H1 (cell line): ENCODE results near the gene DYNC2I2. TPM values are rescaled to one million over a fixed set of nuclear protein-coding genes. Genes with fewer than 3 reads are reported as not detected.

Experiments used
- CTCF ChIA-PET: fragments of 300-600 bp; sonication (Branson Sonifier 250); formaldehyde crosslinking; loops from one replicate; lab custom pipeline; 2021; ENCODE audit not compliant: partially characterized antibody; lab: Charles Lee
- POLR2A ChIA-PET: fragments of 300-600 bp; sonication (Branson Sonifier 250); formaldehyde crosslinking; loops from one replicate; lab custom pipeline; 2021; ENCODE audit warnings: inconsistent platforms; ENCODE audit not compliant: partially characterized antibody; lab: Charles Lee
- DNase-seq, 2 experiments: peaks; one replicate each; pipeline versions ENCODE4 v3.0.0 to v3.0.0-alpha.2; 2010 to 2022; ENCODE audit warnings: low spot score in 2 of 2, low read depth in 1 of 2, mixed read lengths in 1 of 2
- FAIRE-seq: peaks from 2 replicates; lab custom pipeline; 2011; peaks lifted over from hg19 to GRCh38; lab: Jason Lieb, UNC
- H2AFZ ChIP-seq: 2 replicates; pipeline ENCODE4 v1.8.1; 2012; ENCODE audit warnings: low read length, inconsistent platforms
- H2AK5ac ChIP-seq: 2 replicates; pipeline ENCODE4 v1.6.1; 2013; ENCODE audit warnings: low read depth, low read length
- H2BK120ac ChIP-seq: replicated peaks from 2 replicates; pipeline ENCODE3; 2013; ENCODE audit warnings: low read depth, low read length, inconsistent platforms
- H2BK12ac ChIP-seq: 2 replicates; pipeline ENCODE4 v1.6.1; 2013; ENCODE audit warnings: low read depth, low read length
- H2BK15ac ChIP-seq: 2 replicates; pipeline ENCODE4 v1.6.1; 2013; ENCODE audit warnings: low read length
- H2BK20ac ChIP-seq: 2 replicates; pipeline ENCODE4 v1.6.1; 2013; ENCODE audit warnings: low read length
- H2BK5ac ChIP-seq: 2 replicates; pipeline ENCODE4 v1.6.1; 2013; ENCODE audit warnings: low read depth, low read length
- H3K14ac ChIP-seq: 2 replicates; pipeline ENCODE4 v1.6.1; 2013; ENCODE audit warnings: inconsistent platforms; ENCODE audit not compliant: insufficient read length
- H3K18ac ChIP-seq: 2 replicates; pipeline ENCODE4 v1.6.1; 2013; ENCODE audit warnings: low read length; ENCODE audit errors: extremely low read depth
- H3K23ac ChIP-seq: 2 replicates; pipeline ENCODE4 v1.6.1; 2013; ENCODE audit warnings: inconsistent platforms; ENCODE audit not compliant: insufficient read length
- H3K23me2 ChIP-seq: 2 replicates; pipeline ENCODE4 v1.6.1; 2013; ENCODE audit warnings: low read depth, low read length
- H3K27ac ChIP-seq: 2 replicates; pipeline ENCODE4 v1.6.1; 2011; ENCODE audit warnings: low read depth, low read length, inconsistent platforms
- H3K27me3 ChIP-seq, 4 experiments: replicated peaks in 1 of 4; 1 replicate in 1 of 4; 2 replicates in 3 of 4; pipeline versions ENCODE4 v1.6.1 to v1.8.1; 2011 to 2013; ENCODE audit warnings: low read length in 3 of 4, mild to moderate bottlenecking in 3 of 4, inconsistent platforms in 2 of 4, mixed read lengths in 2 of 4, moderate library complexity in 1 of 4; ENCODE audit not compliant: control insufficient read depth in 3 of 4, insufficient read depth in 3 of 4; ENCODE audit errors: extremely low read depth in 1 of 4
- H3K36me3 ChIP-seq, 4 experiments: 2 replicates each; pipeline versions ENCODE4 v1.6.1 to v1.8.1; 2011 to 2013; ENCODE audit warnings: mild to moderate bottlenecking in 4 of 4, low read length in 3 of 4, moderate library complexity in 2 of 4, control low read depth in 1 of 4, inconsistent platforms in 1 of 4; ENCODE audit not compliant: insufficient read depth in 4 of 4, control insufficient read depth in 2 of 4
- H3K4ac ChIP-seq: replicated peaks from 2 replicates; pipeline ENCODE3; 2013; ENCODE audit warnings: low read length, low read depth, mixed read lengths, inconsistent platforms; ENCODE audit not compliant: insufficient read length
- H3K4me1 ChIP-seq, 4 experiments: replicated peaks in 1 of 4; 1 replicate in 1 of 4; 2 replicates in 3 of 4; pipeline versions ENCODE4 v1.6.1 to v1.8.1; 2011 to 2013; ENCODE audit warnings: low read length in 3 of 4, inconsistent platforms in 2 of 4, mixed read lengths in 1 of 4; ENCODE audit not compliant: insufficient read depth in 4 of 4, control insufficient read depth in 3 of 4
- H3K4me2 ChIP-seq, 2 experiments: 2 replicates each; pipeline versions ENCODE4 v1.6.1 to v1.8.1; 2011 to 2013; ENCODE audit warnings: low read depth in 2 of 2, low read length in 2 of 2, control low read depth in 1 of 2, inconsistent platforms in 1 of 2, mild to moderate bottlenecking in 1 of 2; ENCODE audit not compliant: insufficient read depth in 1 of 2
- H3K4me3 ChIP-seq, 4 experiments: fragments of 200-600, 300-600 bp in 1 of 4; sonication (generic), shearing (Covaris generic), sonication (Bioruptor Twin) in 1 of 4; 2 replicates each; pipeline versions ENCODE4 v1.5.1 to v1.8.1; 2011 to 2016; ENCODE audit warnings: low read length in 4 of 4, low read depth in 3 of 4, control low read depth in 2 of 4, inconsistent platforms in 2 of 4, mild to moderate bottlenecking in 2 of 4, mixed read lengths in 1 of 4, moderate library complexity in 1 of 4; ENCODE audit not compliant: insufficient read depth in 2 of 4; ENCODE audit errors: extremely low read depth in 1 of 4
- H3K56ac ChIP-seq: replicated peaks from 2 replicates; pipeline ENCODE3; 2013; ENCODE audit warnings: low read depth, mild to moderate bottlenecking, mixed read lengths, low read length, inconsistent platforms; ENCODE audit not compliant: insufficient read length
- H3K79me1 ChIP-seq: 2 replicates; pipeline ENCODE4 v1.6.1; 2013; ENCODE audit warnings: low read depth, low read length, control low read depth
- H3K79me2 ChIP-seq, 2 experiments: 2 replicates each; pipeline versions ENCODE4 v1.6.1 to v1.8.1; 2012 to 2013; ENCODE audit warnings: low read length in 2 of 2, mild to moderate bottlenecking in 2 of 2, inconsistent platforms in 1 of 2; ENCODE audit not compliant: insufficient read depth in 2 of 2, control insufficient read depth in 1 of 2
- H3K9ac ChIP-seq, 4 experiments: replicated peaks in 1 of 4; 1 replicate in 1 of 4; 2 replicates in 3 of 4; pipeline versions ENCODE4 v1.6.1 to v1.8.1; 2011 to 2013; ENCODE audit warnings: low read depth in 3 of 4, low read length in 3 of 4, control low read depth in 2 of 4, mild to moderate bottlenecking in 2 of 4, moderate library complexity in 2 of 4, inconsistent platforms in 1 of 4; ENCODE audit errors: extremely low read depth in 1 of 4
- H3K9me3 ChIP-seq, 2 experiments: 2 replicates each; pipeline versions ENCODE4 v1.6.1 to v1.8.1; 2012 to 2013; ENCODE audit warnings: mild to moderate bottlenecking in 2 of 2, moderate library complexity in 2 of 2, control low read depth in 1 of 2, inconsistent platforms in 1 of 2, low read depth in 1 of 2, low read length in 1 of 2, mixed read lengths in 1 of 2; ENCODE audit not compliant: insufficient read depth in 2 of 2
- H4K20me1 ChIP-seq, 2 experiments: replicated peaks in 1 of 2; 2 replicates each; pipeline versions ENCODE3 to v1.8.1; 2011 to 2013; ENCODE audit warnings: inconsistent platforms in 2 of 2, low read length in 2 of 2, mild to moderate bottlenecking in 1 of 2; ENCODE audit not compliant: insufficient read depth in 2 of 2, control insufficient read depth in 1 of 2
- H4K5ac ChIP-seq: 2 replicates; pipeline ENCODE4 v1.6.1; 2013; ENCODE audit warnings: low read length, low read depth, mixed read lengths, inconsistent platforms; ENCODE audit not compliant: insufficient read length
- H4K8ac ChIP-seq: 2 replicates; pipeline ENCODE4 v1.8.0; 2013; ENCODE audit warnings: mild to moderate bottlenecking, moderate library complexity, low read length, inconsistent platforms; ENCODE audit not compliant: insufficient read depth; ENCODE audit errors: extremely low read depth
- H4K91ac ChIP-seq: replicated peaks from 2 replicates; pipeline ENCODE3; 2013; ENCODE audit warnings: low read length, mixed read lengths, inconsistent platforms; ENCODE audit not compliant: insufficient read length
- BACH1 ChIP-seq: IDR thresholded peaks from 2 replicates; pipeline ENCODE4 v1.6.1; 2012; ENCODE audit warnings: low read length, improper control_type of control experiment
- KDM5A ChIP-seq: fragments of 200-600 bp; IDR thresholded peaks from 2 replicates; pipeline ENCODE4 v1.7.1; 2012; ENCODE audit warnings: mild to moderate bottlenecking, low read length, inconsistent platforms, mixed read lengths
- PHF8 ChIP-seq: fragments of 200-600 bp; sonication (generic); conservative IDR thresholded peaks from 2 replicates; pipeline ENCODE4 v1.7.1; 2012; ENCODE audit warnings: low read depth, mild to moderate bottlenecking, inconsistent platforms, low read length, moderate library complexity
- POLR2A ChIP-seq, 2 experiments: IDR thresholded peaks; 1 replicate in 1 of 2; 2 replicates in 1 of 2; pipeline ENCODE4 v1.6.1; 2011; ENCODE audit warnings: low read depth in 2 of 2, low read length in 2 of 2, mild to moderate bottlenecking in 2 of 2; ENCODE audit errors: control extremely low read depth in 1 of 2
- SIN3A ChIP-seq, 2 experiments: IDR thresholded peaks in 1 of 2; conservative IDR thresholded peaks in 1 of 2; 2 replicates each; pipeline ENCODE4 v1.6.1; 2011 to 2012; ENCODE audit warnings: low read length in 2 of 2, improper control_type of control experiment in 1 of 2, low read depth in 1 of 2, mild to moderate bottlenecking in 1 of 2
- SIRT6 ChIP-seq: IDR thresholded peaks from one replicate; pipeline ENCODE4 v1.7.1; 2012; ENCODE audit warnings: low read length, inconsistent platforms
- SRF ChIP-seq: IDR thresholded peaks from 2 replicates; pipeline ENCODE4 v1.6.1; 2011; ENCODE audit warnings: mild to moderate bottlenecking, low read depth, low read length, moderate library complexity
- TAF7 ChIP-seq: optimal IDR thresholded peaks from 2 replicates; pipeline ENCODE3; 2011; ENCODE audit warnings: low read depth, mild to moderate bottlenecking, inconsistent platforms, low read length, moderate library complexity, borderline replicate concordance
- YY1 ChIP-seq: IDR thresholded peaks from 2 replicates; pipeline ENCODE4 v1.6.1; 2011; ENCODE audit warnings: low read depth, mild to moderate bottlenecking, low read length
- WGBS, 2 experiments: shearing (Covaris generic) in 1 of 2; methylation state at CpG; one replicate each; pipeline versions ENCODE4 v1.1.6 to v1.1.7; 2013 to 2015; ENCODE audit warnings: low lambda C conversion rate in 2 of 2, mixed read lengths in 2 of 2, inconsistent platforms in 1 of 2, low coverage in 1 of 2, missing lambda C conversion rate in 1 of 2; ENCODE audit not compliant: insufficient replicate concordance in 2 of 2, insufficient coverage in 1 of 2, insufficient read length in 1 of 2; ENCODE audit errors: extremely low coverage in 1 of 2, missing lambda C conversion rate in 1 of 2; 5-methylcytosine and 5-hydroxymethylcytosine counted together
- polyA plus RNA-seq, 7 experiments: library from polyadenylated mRNA; depleted of rRNA in 3 of 7; stranded (reverse) in 5 of 7; unstranded in 2 of 7; fragments of >200 nt in 5 of 7; fragments of 200-250 nt in 2 of 7; gene quantifications; 1 replicate in 5 of 7; 2 replicates in 1 of 7; 4 replicates in 1 of 7; pipeline versions ENCODE4 v1.2.1 to v1.2.3, GENCODE V29; 2011 to 2013; ENCODE audit warnings: missing spikeins in 2 of 7, mixed read lengths in 2 of 7
- total RNA-seq: library from RNA; stranded (reverse); fragmentation: NEBNext Ultra II Directional; extraction: Animal tissue kit (Norgen Biotek cat#: 25700); gene quantifications from 2 replicates; pipeline ENCODE4 v1.2.1, GENCODE V29; 2021
- TF ChIP-seq, protein P1 (sequence below), 3 experiments: IDR thresholded peaks; 1 replicate in 2 of 3; 2 replicates in 1 of 3; pipeline versions ENCODE4 v1.5.1 to v1.6.1; 2011; ENCODE audit warnings: low read length in 3 of 3, mild to moderate bottlenecking in 3 of 3, inconsistent platforms in 2 of 3, low read depth in 1 of 3, moderate library complexity in 1 of 3; ENCODE audit not compliant: insufficient read depth in 1 of 3; ENCODE audit errors: control extremely low read depth in 1 of 3

DYNC2I2 gene
- total and polyA plus RNA-seq, 2 of the 8 experiments (the other 6 are each of a cell fraction or from before 2014, with no cell fraction given), result 58.0 to 78.5 TPM

DNA sequence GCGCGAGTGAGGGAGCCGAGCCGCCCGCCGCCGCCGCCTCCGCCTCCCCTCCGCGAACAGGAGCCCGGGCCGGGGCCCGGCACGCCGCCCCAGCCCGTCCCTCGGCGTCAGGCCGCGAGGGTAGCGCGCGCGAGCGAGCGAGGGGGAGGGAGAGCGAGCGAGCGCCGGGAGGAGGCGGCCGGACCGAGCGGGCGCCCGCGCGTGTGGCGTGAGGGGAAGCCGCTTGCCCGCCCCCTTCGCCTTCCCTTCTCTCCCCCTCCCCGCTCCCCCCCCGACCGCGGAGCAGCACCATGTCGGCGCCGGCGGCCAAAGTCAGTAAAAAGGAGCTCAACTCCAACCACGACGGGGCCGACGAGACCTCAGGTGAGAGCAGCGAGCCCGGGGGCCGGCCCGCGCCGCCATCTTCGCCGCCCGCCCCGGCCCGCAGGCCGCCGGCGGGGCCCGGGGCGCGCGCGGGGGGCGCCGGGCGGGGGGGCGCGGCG is 32.7 kb upstream of the DYNC2I2 start:
- Histone ChIP-seq H2BK120ac (no peak overlapping the region), H4K8ac (peak overlapping the region; percentile 77; the same call in 1 of the 2 replicates), H2BK20ac (no peak overlapping the region), H2AFZ (no peak overlapping the region), H2BK12ac (no peak overlapping the region), H3K9me3 (no peaks in the 10 kb centered on the region), H3K18ac (no peak overlapping the region; the same call in 1 of the 2 replicates), H3K23ac (no peak overlapping the region), H3K4me2 (no peak overlapping the region; a peak in 1 of 4 replicates), H3K4me3 (peak overlapping the region; percentile 30 to 90 (median 48)), H4K91ac (no peak overlapping the region), H2BK15ac (no peak overlapping the region), H3K27ac (peak overlapping the region; percentile 86; the same call in 1 of the 2 replicates), H3K14ac (no peak overlapping the region), H3K56ac (no peak overlapping the region), H3K79me2 (peaks cover 40 to 75% of the 10 kb centered on the region in 2 experiments), H3K27me3 (no peaks in the 10 kb centered on the region), H2AK5ac (no peak overlapping the region), H3K79me1 (peaks cover 8% of the 10 kb centered on the region; the same call in 1 of the 2 replicates), H3K36me3 (peaks cover 18 to 60% (median 31%) of the 10 kb centered on the region in 4 experiments), H3K4me1 (peaks cover 6 to 15% (median 8%) of the 10 kb centered on the region in 4 experiments; a peak in 6 of 7 replicates), H3K23me2 (peaks cover 24% of the 10 kb centered on the region), H2BK5ac (peak overlapping the region; percentile 75; the same call in 1 of the 2 replicates), H3K9ac (peak overlapping the region; percentile 73 to 99 (median 78)), H3K4ac (no peak overlapping the region), H4K5ac (peak overlapping the region; percentile 58), H4K20me1 (peaks cover 31 to 36% of the 10 kb centered on the region in 2 experiments)
- ChIA-PET CTCF (interaction anchor here (1.8 kb wide), 2 partner anchors 16 to 55 kb away, joined by 4 to 5 read pairs; no protein-coding TSS in a partner anchor), POLR2A (interaction anchor here (0.9 to 46.1 kb wide), 11 partner anchors 6 to 392 kb away, joined by 3 to 1197 read pairs (median 6); partner anchors contain the start of genes DOLPP1, DYNC2I2, PKN3 and SET)
- DNase-seq (no peak), FAIRE-seq (no peak)
- WGBS, 2 experiments, result no CpG with 5 or more reads among the region's 80 CpGs
- peak; percentile 65 for TF ChIP-seq PHF8
- peak in 1 of 2 experiments; percentile 32; a peak in 1 of 4 replicates for TF ChIP-seq SIN3A (conservative IDR thresholded peaks at IDR 0.05 in 1 of 2, IDR thresholded peaks at IDR 0.05 in 1 of 2; ENCODE audit: low read depth in 1 of 2, low read length in 2 of 2)
- TF ChIP-seq TAF7, result peak; percentile 44
- TF ChIP-seq POLR2A (IDR thresholded peaks at IDR 0.05; ENCODE audit: control extremely low read depth in 1 of 2, low read depth in 2 of 2, low read length in 2 of 2), result peak in 1 of 2 experiments; percentile 57; a peak in 1 of 3 replicates
- TF ChIP-seq BACH1, result no peak
- TF ChIP-seq, protein P1, sequence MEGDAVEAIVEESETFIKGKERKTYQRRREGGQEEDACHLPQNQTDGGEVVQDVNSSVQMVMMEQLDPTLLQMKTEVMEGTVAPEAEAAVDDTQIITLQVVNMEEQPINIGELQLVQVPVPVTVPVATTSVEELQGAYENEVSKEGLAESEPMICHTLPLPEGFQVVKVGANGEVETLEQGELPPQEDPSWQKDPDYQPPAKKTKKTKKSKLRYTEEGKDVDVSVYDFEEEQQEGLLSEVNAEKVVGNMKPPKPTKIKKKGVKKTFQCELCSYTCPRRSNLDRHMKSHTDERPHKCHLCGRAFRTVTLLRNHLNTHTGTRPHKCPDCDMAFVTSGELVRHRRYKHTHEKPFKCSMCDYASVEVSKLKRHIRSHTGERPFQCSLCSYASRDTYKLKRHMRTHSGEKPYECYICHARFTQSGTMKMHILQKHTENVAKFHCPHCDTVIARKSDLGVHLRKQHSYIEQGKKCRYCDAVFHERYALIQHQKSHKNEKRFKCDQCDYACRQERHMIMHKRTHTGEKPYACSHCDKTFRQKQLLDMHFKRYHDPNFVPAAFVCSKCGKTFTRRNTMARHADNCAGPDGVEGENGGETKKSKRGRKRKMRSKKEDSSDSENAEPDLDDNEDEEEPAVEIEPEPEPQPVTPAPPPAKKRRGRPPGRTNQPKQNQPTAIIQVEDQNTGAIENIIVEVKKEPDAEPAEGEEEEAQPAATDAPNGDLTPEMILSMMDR (IDR thresholded peaks at IDR 0.05; ENCODE audit: control extremely low read depth in 1 of 3, insufficient read depth in 1 of 3, low read depth in 1 of 3, low read length in 3 of 3), result no peak
- no peak for TF ChIP-seq KDM5A
- peak; percentile 49; the same call in 1 of the 2 replicates for TF ChIP-seq YY1
- no peak for TF ChIP-seq SIRT6
- TF ChIP-seq SRF, result no peak
